Trophoblast cell (in vitro differentiated cells and primary cell): ENCODE results near the gene SPSB2.

Experiments
- DNase-seq, 2 donors: peaks; one replicate each; pipeline ENCODE4 v3.0.0-alpha.2; 2016
- H2AFZ ChIP-seq: 2 replicates; pipeline ENCODE4 v1.6.1; 2013; ENCODE audit warnings: low read length, moderate library complexity, mild to moderate bottlenecking; ENCODE audit not compliant: insufficient read depth, poor library complexity
- H2AK5ac ChIP-seq: 2 replicates; pipeline ENCODE4 v1.6.1; 2013; ENCODE audit warnings: mild to moderate bottlenecking, low read length
- H2BK120ac ChIP-seq: 2 replicates; pipeline ENCODE4 v1.6.1; 2013; ENCODE audit warnings: low read length, mild to moderate bottlenecking, moderate library complexity; ENCODE audit not compliant: insufficient read depth, poor library complexity
- H2BK12ac ChIP-seq: 2 replicates; pipeline ENCODE4 v1.6.1; 2013; ENCODE audit warnings: mild to moderate bottlenecking, low read length, moderate library complexity
- H2BK5ac ChIP-seq: 2 replicates; pipeline ENCODE4 v1.6.1; 2013; ENCODE audit warnings: low read length, low read depth, moderate library complexity, mild to moderate bottlenecking; ENCODE audit not compliant: poor library complexity
- H3K14ac ChIP-seq: 2 replicates; pipeline ENCODE4 v1.6.1; 2013; ENCODE audit warnings: mild to moderate bottlenecking, low read length
- H3K18ac ChIP-seq: 2 replicates; pipeline ENCODE4 v1.6.1; 2013; ENCODE audit warnings: mild to moderate bottlenecking, low read length
- H3K23ac ChIP-seq: 2 replicates; pipeline ENCODE4 v1.6.1; 2013; ENCODE audit warnings: low read length
- H3K27ac ChIP-seq: 2 replicates; pipeline ENCODE4 v1.5.1; 2013; ENCODE audit warnings: low read depth, mild to moderate bottlenecking, inconsistent platforms, low read length, moderate library complexity
- H3K27me3 ChIP-seq: 2 replicates; pipeline ENCODE4 v1.6.1; 2013; ENCODE audit warnings: inconsistent platforms, mild to moderate bottlenecking, low read length, moderate library complexity; ENCODE audit not compliant: insufficient read depth
- H3K36me3 ChIP-seq, 2 experiments: 1 replicate in 1 of 2; 2 replicates in 1 of 2; pipeline ENCODE4 v1.6.1; 2013; ENCODE audit warnings: low read length in 2 of 2, mild to moderate bottlenecking in 2 of 2, moderate library complexity in 1 of 2; ENCODE audit not compliant: insufficient read depth in 2 of 2, control insufficient read depth in 1 of 2
- H3K4ac ChIP-seq: 2 replicates; pipeline ENCODE4 v1.6.1; 2013; ENCODE audit warnings: low read depth, mild to moderate bottlenecking, low read length, moderate library complexity
- H3K4me1 ChIP-seq, 2 experiments: 1 replicate in 1 of 2; 2 replicates in 1 of 2; pipeline ENCODE4 v1.6.1; 2013; ENCODE audit warnings: low read length in 2 of 2, mild to moderate bottlenecking in 2 of 2, moderate library complexity in 1 of 2; ENCODE audit not compliant: insufficient read depth in 2 of 2, control insufficient read depth in 1 of 2
- H3K4me2 ChIP-seq: 2 replicates; pipeline ENCODE4 v1.6.1; 2013; ENCODE audit warnings: inconsistent platforms, mild to moderate bottlenecking, low read length, moderate library complexity
- H3K4me3 ChIP-seq: 2 replicates; pipeline ENCODE4 v1.5.1; 2013; ENCODE audit warnings: mild to moderate bottlenecking, low read depth, low read length, inconsistent platforms
- H3K79me1 ChIP-seq: one replicate; pipeline ENCODE4 v1.6.1; 2013; ENCODE audit warnings: low read length
- H3K79me2 ChIP-seq: 2 replicates; pipeline ENCODE4 v1.6.1; 2013; ENCODE audit warnings: low read length, mild to moderate bottlenecking; ENCODE audit not compliant: control insufficient read depth, insufficient read depth, poor library complexity
- H3K9ac ChIP-seq: 2 replicates; pipeline ENCODE4 v1.6.1; 2013; ENCODE audit warnings: mild to moderate bottlenecking, low read length
- H3K9me3 ChIP-seq: 2 replicates; pipeline ENCODE4 v1.6.1; 2013; ENCODE audit warnings: low read depth, mild to moderate bottlenecking, control low read depth, inconsistent platforms, low read length; ENCODE audit not compliant: insufficient read depth
- H4K12ac ChIP-seq: 2 replicates; pipeline ENCODE4 v1.6.1; 2013; ENCODE audit warnings: low read depth, mild to moderate bottlenecking, low read length, moderate library complexity
- H4K8ac ChIP-seq: 2 replicates; pipeline ENCODE4 v1.6.1; 2013; ENCODE audit warnings: low read depth, mild to moderate bottlenecking, low read length, moderate library complexity
- H4K91ac ChIP-seq: one replicate; pipeline ENCODE4 v1.6.1; 2013; ENCODE audit warnings: low read depth, mild to moderate bottlenecking, low read length, moderate library complexity
- WGBS: extraction: QIAGEN DNeasy Blood & Tissue Kit; methylation state at CpG from one replicate; pipeline ENCODE4 v1.1.7; 2013; ENCODE audit warnings: missing lambda C conversion rate; ENCODE audit not compliant: insufficient read length, insufficient coverage; ENCODE audit errors: extremely low coverage; 5-methylcytosine and 5-hydroxymethylcytosine counted together

The SPSB2 gene

DNA sequence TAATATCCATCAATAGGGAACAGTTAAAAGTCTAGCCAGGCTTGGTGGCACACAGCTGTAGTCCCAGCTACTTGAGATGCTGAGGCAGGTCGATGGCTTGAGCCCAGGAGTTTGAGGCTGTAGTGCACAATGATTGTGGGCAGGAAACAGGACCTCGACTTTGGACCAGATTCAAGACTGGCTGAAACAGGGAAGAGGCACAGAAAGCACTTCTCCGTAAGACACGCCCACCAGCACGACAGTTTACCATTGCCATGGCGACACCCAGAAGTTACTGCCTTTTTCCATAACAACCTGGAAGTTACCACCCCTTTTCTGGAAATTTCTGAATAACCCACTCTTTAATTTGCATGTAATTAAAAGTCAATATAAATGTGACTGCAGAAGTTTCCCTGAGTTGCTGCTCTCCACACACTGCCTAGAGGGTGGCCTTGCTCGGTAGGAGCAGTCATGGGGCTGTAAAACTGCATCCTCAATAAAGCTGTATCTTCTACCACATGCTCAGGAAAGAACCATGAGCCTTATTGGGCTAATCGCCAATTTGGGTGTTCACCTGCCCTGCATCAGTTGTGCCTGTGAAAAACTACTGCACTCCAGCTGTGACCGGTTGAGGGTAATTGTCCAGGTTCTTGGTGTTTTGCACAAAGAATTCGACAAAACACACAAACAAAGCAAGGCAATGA, 26.9 kb upstream of the SPSB2 start:
- H4K91ac ChIP-seq, result no peak overlapping the region
- no peak overlapping the region for H3K23ac ChIP-seq
- no peak overlapping the region for H2AFZ ChIP-seq
- H3K79me1 ChIP-seq, result peaks cover 6% of the 10 kb centered on the region
- H3K14ac ChIP-seq, result no peak overlapping the region
- no peak overlapping the region for H2BK5ac ChIP-seq
- no peak overlapping the region for H3K4me2 ChIP-seq
- no peak overlapping the region for H2AK5ac ChIP-seq
- H2BK12ac ChIP-seq, result no peak overlapping the region
- WGBS, result no CpG with 5 or more reads among the region's 10 CpGs
- no peaks in the 10 kb centered on the region for H3K27me3 ChIP-seq
- peaks cover 3% of the 10 kb centered on the region for H3K79me2 ChIP-seq
- no peak overlapping the region for H2BK120ac ChIP-seq
- no peaks in the 10 kb centered on the region for H3K9me3 ChIP-seq
- no peak overlapping the region for H3K9ac ChIP-seq
- H3K4ac ChIP-seq, result no peak overlapping the region
- no peak overlapping the region for H3K18ac ChIP-seq
- no peak overlapping the region for H4K8ac ChIP-seq
- peaks cover under 1 to 2% of the 10 kb centered on the region in 2 experiments for H3K4me1 ChIP-seq
- H3K36me3 ChIP-seq, result no peaks in the 10 kb centered on the region
- H3K27ac ChIP-seq, result no peak overlapping the region
- peak in 1 of 2 donors; percentile 20 for DNase-seq
- no peak overlapping the region for H4K12ac ChIP-seq
- H3K4me3 ChIP-seq, result no peak overlapping the region

- H4K91ac ChIP-seq, result no peak overlapping the region
- H3K23ac ChIP-seq, result no peak overlapping the region
- DNase-seq, result peak in 1 of 2 donors; percentile 37
- no peak overlapping the region for H2BK5ac ChIP-seq
- H2AK5ac ChIP-seq, result no peak overlapping the region
- H3K4me1 ChIP-seq, result no peaks in the 10 kb centered on the region
- no peak overlapping the region for H3K4me2 ChIP-seq
- H3K27ac ChIP-seq, result no peak overlapping the region
- no peak overlapping the region for H3K9ac ChIP-seq
- no peak overlapping the region for H3K4me3 ChIP-seq
- H3K36me3 ChIP-seq, result no peaks in the 10 kb centered on the region
- peaks cover 3% of the 10 kb centered on the region for H3K79me1 ChIP-seq
- no peak overlapping the region for H4K12ac ChIP-seq
- H3K79me2 ChIP-seq, result no peaks in the 10 kb centered on the region
- no peak overlapping the region for H4K8ac ChIP-seq
- no peak overlapping the region for H3K18ac ChIP-seq
- H3K9me3 ChIP-seq, result no peaks in the 10 kb centered on the region
- no peak overlapping the region for H2BK120ac ChIP-seq
- WGBS, result no CpG with 5 or more reads among the region's 5 CpGs
- no peak overlapping the region for H2BK12ac ChIP-seq
- no peak overlapping the region for H2AFZ ChIP-seq
- H3K14ac ChIP-seq, result no peak overlapping the region
- H3K27me3 ChIP-seq, result no peaks in the 10 kb centered on the region
- H3K4ac ChIP-seq, result no peak overlapping the region
Measured at GRCh38 chr12:6899427-6899826, 26.3 kb upstream of the SPSB2 start.

GRCh38 chr12:6896846-6897435, 23.8 kb upstream of the SPSB2 start:
- Histone ChIP-seq H3K27me3 (no peaks in the 10 kb centered on the region), H3K79me2 (no peaks in the 10 kb centered on the region), H3K4ac (no peak overlapping the region), H2AK5ac (no peak overlapping the region), H4K91ac (no peak overlapping the region), H3K23ac (no peak overlapping the region), H2AFZ (no peak overlapping the region), H2BK120ac (no peak overlapping the region), H3K4me3 (no peak overlapping the region), H3K9ac (no peak overlapping the region), H2BK5ac (no peak overlapping the region), H3K9me3 (no peaks in the 10 kb centered on the region), H2BK12ac (no peak overlapping the region), H3K27ac (no peak overlapping the region), H3K18ac (no peak overlapping the region), H4K8ac (no peak overlapping the region), H4K12ac (no peak overlapping the region), H3K14ac (no peak overlapping the region), H3K4me2 (no peak overlapping the region), H3K79me1 (no peaks in the 10 kb centered on the region), H3K4me1 (no peaks in the 10 kb centered on the region), H3K36me3 (no peaks in the 10 kb centered on the region)
- WGBS, result no CpG with 5 or more reads among the region's 6 CpGs
- DNase-seq, result no peak

GRCh38 chr12:6894321-6894720, 21.2 kb upstream of the SPSB2 start:
- Histone ChIP-seq H2AFZ (no peak overlapping the region), H3K36me3 (no peaks in the 10 kb centered on the region), H3K9ac (no peak overlapping the region), H3K9me3 (no peaks in the 10 kb centered on the region), H3K23ac (no peak overlapping the region), H4K8ac (no peak overlapping the region), H3K79me1 (peaks cover 12% of the 10 kb centered on the region), H3K4me1 (peaks cover 2 to 3% of the 10 kb centered on the region in 2 experiments), H2AK5ac (no peak overlapping the region), H3K4me3 (no peak overlapping the region), H3K4me2 (no peak overlapping the region), H3K14ac (no peak overlapping the region), H2BK5ac (no peak overlapping the region), H3K79me2 (no peaks in the 10 kb centered on the region), H3K18ac (no peak overlapping the region), H4K91ac (no peak overlapping the region), H3K27ac (no peak overlapping the region), H2BK12ac (no peak overlapping the region), H2BK120ac (no peak overlapping the region), H3K27me3 (no peaks in the 10 kb centered on the region), H4K12ac (no peak overlapping the region), H3K4ac (no peak overlapping the region)
- no CpG with 5 or more reads among the region's 3 CpGs for WGBS
- DNase-seq, result no peak
